Cardiac fibroblast (primary cell): Measurements from ENCODE around the gene SEMA6B.

Source experiments
- DNase-seq, 2 donors: peaks; one replicate each; pipeline versions ENCODE4 v3.0.0 to v3.0.0-alpha.2; 2010; ENCODE audit warnings: low read depth in 2 of 2
- H3K4me3 ChIP-seq, 2 donors: replicated peaks in 1 of 2; 1 replicate in 1 of 2; 2 replicates in 1 of 2; pipeline ENCODE4 v1.5.1; 2011; ENCODE audit warnings: low read depth in 2 of 2, low read length in 2 of 2, mild to moderate bottlenecking in 2 of 2, moderate library complexity in 1 of 2
- CTCF ChIP-seq: IDR thresholded peaks from one replicate; pipeline ENCODE4 v1.5.1; 2011; ENCODE audit warnings: low read depth, mild to moderate bottlenecking, low read length, inconsistent platforms

Gene SEMA6B

GRCh38 chr19:4511300-4512054, 48.0 kb downstream of the SEMA6B start:
- no peak for DNase-seq
- no peak for TF ChIP-seq CTCF
- H3K4me3 ChIP-seq, result no peak overlapping the region

- no peak overlapping the region for H3K4me3 ChIP-seq
- no peak for TF ChIP-seq CTCF
- DNase-seq, result no peak
These were observed 48.8 kb downstream of the SEMA6B start for GRCh38 chr19:4510435-4511255.

GRCh38 chr19:4508698-4509097, 50.8 kb downstream of the SEMA6B start:
- no peak for TF ChIP-seq CTCF
- no peak overlapping the region for H3K4me3 ChIP-seq
- no peak for DNase-seq

- no peak for TF ChIP-seq CTCF
- DNase-seq, result no peak
- no peak overlapping the region for H3K4me3 ChIP-seq
These were observed 51.7 kb downstream of the SEMA6B start for GRCh38 chr19:4507804-4508203.

GRCh38 chr19:4507150-4507452, 52.4 kb downstream of the SEMA6B start:
- no peak for TF ChIP-seq CTCF

GRCh38 chr19:4506449-4507149, 52.9 kb downstream of the SEMA6B start:
- peak; percentile 24 to 71 for DNase-seq
- no peak for TF ChIP-seq CTCF
- no peak overlapping the region for H3K4me3 ChIP-seq

More at GRCh38 chr19:4507150-4507452, 52.4 kb downstream of the SEMA6B start:
- no peak for DNase-seq
- no peak overlapping the region for H3K4me3 ChIP-seq
